Measurements from ENCODE around the gene XBP1. TPM values are rescaled to one million over a fixed set of nuclear protein-coding genes. Genes with fewer than 3 reads are reported as not detected.

XBP1 gene
- total and polyA plus RNA-seq, 2 of the 13 experiments (the other 11 are each of a cell fraction or from before 2014, with no cell fraction given), result 416 to 427 TPM

GRCh38 chr22:28810821-28811491, 10.6 kb upstream of the XBP1 start (continued):
- TF ChIP-seq ZNF18 (CRISPR knock-in tag; IDR thresholded peaks at IDR 0.05; ENCODE audit: insufficient replicate concordance) (peak; percentile 47), YEATS4 (CRISPR knock-in tag; IDR thresholded peaks at IDR 0.05; ENCODE audit: borderline replicate concordance) (no peak; the same call in 1 of the 2 replicates), TEAD2 (CRISPR knock-in tag; IDR thresholded peaks at IDR 0.05) (no peak), SOX6 (IDR thresholded peaks at IDR 0.05) (no peak), SOX6 (CRISPR knock-in tag; IDR thresholded peaks at IDR 0.05) (peak; percentile 95), CEBPZ (IDR thresholded peaks at IDR 0.05; ENCODE audit: low read length) (no peak), CBX5 (CRISPR knock-in tag; IDR thresholded peaks at IDR 0.05; ENCODE audit: borderline replicate concordance) (no peak), ZNF747 (CRISPR knock-in tag; IDR thresholded peaks at IDR 0.05; ENCODE audit: borderline replicate concordance) (no peak), DPF2 (CRISPR knock-in tag; IDR thresholded peaks at IDR 0.05; ENCODE audit: borderline replicate concordance, low read depth) (peak; percentile 72; the same call in 1 of the 2 replicates), POLR2A (IDR thresholded peaks at IDR 0.05; ENCODE audit: insufficient read depth in 1 of 2, low read depth in 2 of 2, low read length in 2 of 2) (no peak), RARG (CRISPR knock-in tag; IDR thresholded peaks at IDR 0.05; ENCODE audit: low read depth) (no peak), PHF21A (CRISPR knock-in tag; IDR thresholded peaks at IDR 0.05) (no peak; the same call in 1 of the 2 replicates), NCOR1 (IDR thresholded peaks at IDR 0.05; ENCODE audit: borderline replicate concordance, low read length) (peak; percentile 61), KAT2B (IDR thresholded peaks at IDR 0.05; ENCODE audit: borderline replicate concordance, low read depth, low read length) (no peak), ZNF841 (CRISPR knock-in tag; IDR thresholded peaks at IDR 0.05; ENCODE audit: borderline replicate concordance) (no peak), ZBTB21 (CRISPR knock-in tag; IDR thresholded peaks at IDR 0.05) (0 out of 2 replicates have a peak, but pooled peaks have one; percentile 19), PAWR (CRISPR knock-in tag; IDR thresholded peaks at IDR 0.05; ENCODE audit: borderline replicate concordance) (no peak; the same call in 1 of the 2 replicates)
- TF ChIP-seq, protein P1, sequence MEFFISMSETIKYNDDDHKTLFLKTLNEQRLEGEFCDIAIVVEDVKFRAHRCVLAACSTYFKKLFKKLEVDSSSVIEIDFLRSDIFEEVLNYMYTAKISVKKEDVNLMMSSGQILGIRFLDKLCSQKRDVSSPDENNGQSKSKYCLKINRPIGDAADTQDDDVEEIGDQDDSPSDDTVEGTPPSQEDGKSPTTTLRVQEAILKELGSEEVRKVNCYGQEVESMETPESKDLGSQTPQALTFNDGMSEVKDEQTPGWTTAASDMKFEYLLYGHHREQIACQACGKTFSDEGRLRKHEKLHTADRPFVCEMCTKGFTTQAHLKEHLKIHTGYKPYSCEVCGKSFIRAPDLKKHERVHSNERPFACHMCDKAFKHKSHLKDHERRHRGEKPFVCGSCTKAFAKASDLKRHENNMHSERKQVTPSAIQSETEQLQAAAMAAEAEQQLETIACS (CRISPR knock-in tag; IDR thresholded peaks at IDR 0.05), result no peak
- TF ChIP-seq, protein P2, sequence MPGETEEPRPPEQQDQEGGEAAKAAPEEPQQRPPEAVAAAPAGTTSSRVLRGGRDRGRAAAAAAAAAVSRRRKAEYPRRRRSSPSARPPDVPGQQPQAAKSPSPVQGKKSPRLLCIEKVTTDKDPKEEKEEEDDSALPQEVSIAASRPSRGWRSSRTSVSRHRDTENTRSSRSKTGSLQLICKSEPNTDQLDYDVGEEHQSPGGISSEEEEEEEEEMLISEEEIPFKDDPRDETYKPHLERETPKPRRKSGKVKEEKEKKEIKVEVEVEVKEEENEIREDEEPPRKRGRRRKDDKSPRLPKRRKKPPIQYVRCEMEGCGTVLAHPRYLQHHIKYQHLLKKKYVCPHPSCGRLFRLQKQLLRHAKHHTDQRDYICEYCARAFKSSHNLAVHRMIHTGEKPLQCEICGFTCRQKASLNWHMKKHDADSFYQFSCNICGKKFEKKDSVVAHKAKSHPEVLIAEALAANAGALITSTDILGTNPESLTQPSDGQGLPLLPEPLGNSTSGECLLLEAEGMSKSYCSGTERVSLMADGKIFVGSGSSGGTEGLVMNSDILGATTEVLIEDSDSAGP (CRISPR knock-in tag; IDR thresholded peaks at IDR 0.05; ENCODE audit: borderline replicate concordance), result peak; percentile 39; the same call in 1 of the 2 replicates

Measured in HepG2 (cell line).